HG03457 (cell line): ENCODE data around the gene TULP1.
"Not testable (repeated sequence)": the region's sequence is repeated elsewhere in the genome, so short reads cannot be mapped to it uniquely, and the experiment has no call there.

Experiments used
- ATAC-seq: cut with Tn5 transposase; IDR thresholded peaks from one replicate; pipeline ENCODE4 v1.9.1; 2021; ENCODE audit warnings: moderate number of reproducible peaks; ENCODE audit not compliant: unreplicated experiment

TULP1 gene

DNA sequence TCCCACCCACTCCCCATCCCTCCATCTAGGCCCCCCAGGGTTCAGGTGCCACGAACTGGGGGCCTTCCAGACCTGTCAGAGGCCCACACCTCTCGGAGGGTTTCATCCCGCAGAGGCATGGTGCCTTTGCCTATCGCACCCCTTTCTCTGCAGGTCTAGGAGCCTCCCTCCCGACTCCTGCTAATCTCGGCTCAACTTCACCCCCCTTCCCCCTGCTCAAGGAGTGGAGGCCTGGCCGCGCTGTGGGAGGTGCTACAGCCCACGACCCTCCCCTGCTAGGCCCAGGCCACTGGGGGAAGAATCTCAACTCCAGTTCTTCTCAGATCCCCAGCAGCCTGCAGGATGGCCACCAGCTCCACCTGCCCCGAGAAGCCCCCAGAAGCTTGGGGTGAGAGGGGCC is at the start of gene TULP1:
Gene TULP1 (minus strand): TSS at position 157 of the 400 bp plus-strand sequence. CDS start 38 bp downstream, at position 119.
- no peak for ATAC-seq

- no peak for ATAC-seq
Measured at GRCh38 chr6:35562060-35562459, 49.4 kb upstream of the TULP1 start.

GRCh38 chr6:35561113-35561512 is 48.4 kb upstream of the TULP1 start:
- ATAC-seq: no peak

GRCh38 chr6:35558571-35558970 is 45.9 kb upstream of the TULP1 start:
- ATAC-seq: no peak

DNA sequence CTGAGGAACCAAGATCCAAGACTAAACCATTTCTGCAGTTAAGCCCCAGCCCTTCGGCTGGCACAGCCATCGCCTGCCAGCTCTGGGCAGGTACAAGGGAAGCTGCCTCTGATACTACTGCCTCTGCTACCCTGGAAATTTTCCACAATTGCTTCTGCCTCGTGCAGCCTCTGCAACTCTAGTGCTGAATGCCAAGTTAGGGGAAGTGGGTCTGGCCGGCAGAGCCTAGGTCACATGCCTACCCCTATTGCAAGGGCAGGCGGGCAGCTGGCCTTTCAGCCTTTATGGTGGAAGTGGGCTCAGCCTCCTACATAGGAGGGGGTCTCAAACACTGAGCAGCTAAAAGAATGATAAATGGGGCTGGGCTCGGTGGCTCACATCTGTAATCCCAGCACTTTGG is 44.5 kb upstream of the TULP1 start:
- no peak for ATAC-seq

- ATAC-seq: no peak
Measured at GRCh38 chr6:35554811-35555210, 42.1 kb upstream of the TULP1 start.

DNA sequence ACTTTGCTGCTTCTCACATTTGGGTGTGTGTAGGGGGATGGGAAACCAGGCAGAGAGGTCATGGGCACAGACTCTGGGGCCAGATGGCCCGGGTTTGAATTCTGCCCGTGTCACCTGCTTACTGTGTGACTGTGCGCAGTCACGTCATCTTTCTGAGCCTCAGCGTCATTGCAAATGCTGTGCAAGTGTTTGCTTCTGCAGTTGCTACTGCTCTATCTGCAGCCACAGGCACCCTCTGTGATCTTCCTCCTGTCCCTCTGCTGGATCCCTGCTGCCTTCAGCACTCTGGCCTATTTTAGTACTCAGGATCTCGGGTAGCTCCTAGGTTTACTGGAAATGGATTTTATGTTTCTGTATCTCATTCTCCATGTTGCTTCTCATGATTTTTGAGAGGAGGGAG is 40.6 kb upstream of the TULP1 start:
- no peak for ATAC-seq

DNA sequence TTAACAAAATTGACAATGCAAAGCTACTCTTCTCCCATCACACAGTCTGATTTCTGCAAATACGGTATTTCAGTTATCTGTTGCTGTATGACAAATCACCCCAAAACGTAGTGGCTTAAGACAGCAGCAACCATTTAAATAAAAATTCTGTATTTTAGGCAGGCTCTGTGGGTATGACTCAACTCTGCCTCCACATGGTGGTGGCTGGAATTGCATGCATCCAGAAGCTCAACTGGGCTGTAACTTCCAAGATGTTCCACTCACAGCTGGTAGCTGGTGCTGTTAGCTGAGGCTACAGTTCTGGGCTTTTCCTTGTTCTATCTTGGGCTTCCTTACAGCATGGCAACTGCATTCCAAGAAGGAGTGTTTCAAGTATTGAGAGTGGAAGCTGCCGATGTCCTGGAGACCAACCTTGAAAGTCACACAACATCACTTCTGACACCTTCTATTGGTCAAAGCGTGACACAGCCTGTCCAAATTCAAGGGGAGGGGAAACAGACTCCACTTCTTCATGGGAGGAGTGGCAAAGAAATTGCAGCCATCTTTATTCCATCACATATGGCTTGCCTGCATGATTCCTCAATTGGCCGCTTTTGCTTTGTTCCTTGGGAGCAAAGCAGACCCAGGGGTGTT is 39.7 kb upstream of the TULP1 start:
- ATAC-seq: no peak

- no peak for ATAC-seq
Measured at GRCh38 chr6:35550437-35550836, 37.7 kb upstream of the TULP1 start.

DNA sequence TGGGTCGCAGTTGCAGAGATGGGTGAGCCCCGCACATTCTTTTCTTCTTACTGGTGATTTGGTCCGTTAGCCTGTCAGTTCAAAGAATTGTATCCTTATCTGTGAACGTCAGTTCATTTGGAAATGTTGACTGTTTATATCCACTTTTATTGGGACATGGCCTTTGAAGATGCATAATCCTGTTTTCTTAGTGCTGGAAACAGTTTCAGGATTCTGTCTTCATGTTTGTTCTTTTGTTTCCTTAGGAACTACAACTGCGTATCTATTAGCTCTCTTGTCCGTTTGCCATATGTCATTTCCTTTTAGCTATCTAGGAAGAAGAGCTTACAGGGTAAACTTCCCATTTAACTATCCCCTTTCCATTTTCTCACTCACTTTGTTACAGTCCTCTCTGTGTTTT is 35.0 kb upstream of the TULP1 start:
- ATAC-seq: no peak

DNA sequence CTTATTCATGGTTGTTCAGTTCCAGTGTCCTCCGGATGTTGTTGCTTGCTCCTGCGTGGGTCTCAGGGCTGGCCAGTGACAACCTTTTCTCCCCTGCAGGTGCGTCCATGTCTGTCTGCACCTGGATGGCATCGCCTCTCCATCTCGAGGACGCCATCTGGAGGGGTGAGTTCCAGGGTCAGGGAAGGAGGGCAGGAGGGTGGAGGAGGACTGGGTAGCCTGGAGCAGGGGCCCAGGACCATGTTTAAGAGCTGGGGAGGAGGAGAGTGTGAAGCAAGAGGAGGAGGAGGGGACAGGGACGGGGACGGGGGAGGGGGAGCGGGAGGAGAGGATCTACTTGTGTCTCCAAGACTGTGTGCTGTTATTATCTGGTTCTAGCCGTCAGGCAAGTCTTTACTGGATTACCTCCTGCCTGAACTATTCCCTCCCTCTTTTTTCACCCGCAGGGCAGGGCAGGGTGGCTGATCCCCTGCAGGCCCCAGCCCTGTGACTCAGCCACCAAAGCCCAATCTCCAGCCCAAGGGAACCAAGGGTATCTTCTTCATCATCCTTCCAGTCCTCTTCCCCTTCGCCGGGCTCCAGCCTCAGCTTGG is 32.2 kb upstream of the TULP1 start:
- no peak for ATAC-seq

GRCh38 chr6:35543459-35544193 is 30.9 kb upstream of the TULP1 start:
- no peak for ATAC-seq

- ATAC-seq: no peak
Measured at GRCh38 chr6:35541836-35542235, 29.1 kb upstream of the TULP1 start.

GRCh38 chr6:35539223-35539622 is 26.5 kb upstream of the TULP1 start:
- no peak for ATAC-seq

DNA sequence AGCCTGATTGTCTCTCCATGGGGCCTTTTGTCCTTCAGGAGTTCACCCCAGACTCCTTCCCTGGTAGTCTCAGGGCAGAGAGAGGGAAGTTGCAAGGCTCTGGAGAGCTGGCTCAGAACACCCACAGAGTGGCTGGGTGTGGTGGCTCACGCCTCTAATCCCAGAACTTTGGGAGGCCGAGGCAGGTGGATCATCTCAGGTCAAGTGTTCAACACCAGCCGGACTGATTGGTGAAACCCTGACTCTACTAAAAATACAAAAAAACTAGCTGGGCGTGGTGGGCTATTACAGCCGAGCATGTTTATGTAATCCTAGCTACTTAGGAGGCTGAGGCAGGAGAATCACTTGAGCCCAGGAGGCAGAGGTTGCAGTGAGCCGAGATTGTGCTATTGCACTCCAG is 23.2 kb upstream of the TULP1 start:
- ATAC-seq: not testable (repeated sequence)

DNA sequence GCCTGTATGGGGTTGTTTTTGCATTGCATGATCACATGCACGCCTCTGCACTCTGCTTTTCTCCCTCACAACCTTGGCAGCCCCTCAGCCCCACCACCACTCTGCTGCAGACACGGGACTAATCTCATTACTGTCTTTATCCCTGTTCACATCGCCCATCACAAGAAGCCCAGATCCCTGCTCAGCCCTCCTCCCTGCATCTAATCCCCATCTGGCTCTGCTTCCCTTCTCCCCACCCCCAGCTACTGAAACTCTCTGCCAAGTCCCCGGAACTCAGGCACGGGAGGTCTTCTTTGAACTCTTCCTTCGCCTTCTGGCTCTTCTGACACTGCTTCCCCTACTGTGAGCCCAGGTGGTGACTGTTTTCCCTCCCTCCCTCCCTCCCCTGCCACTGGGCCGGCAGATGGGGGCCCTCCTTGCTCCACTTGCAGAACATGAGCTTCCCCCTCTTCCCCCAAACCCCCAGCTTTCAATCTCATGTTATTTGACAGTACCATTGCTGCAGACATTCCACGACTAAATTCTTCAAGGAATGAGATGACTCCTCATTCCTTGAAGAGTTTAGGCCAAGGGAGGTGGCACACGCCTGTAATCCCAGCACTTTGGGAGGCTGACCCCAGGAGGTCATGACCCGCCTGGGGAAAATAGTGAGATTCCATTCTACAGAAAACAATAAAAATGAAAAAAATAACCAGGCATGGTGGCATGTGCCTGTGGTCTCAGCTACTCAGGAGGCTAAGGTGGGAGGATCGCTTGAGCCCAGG is 21.9 kb upstream of the TULP1 start:
- no peak for ATAC-seq

DNA sequence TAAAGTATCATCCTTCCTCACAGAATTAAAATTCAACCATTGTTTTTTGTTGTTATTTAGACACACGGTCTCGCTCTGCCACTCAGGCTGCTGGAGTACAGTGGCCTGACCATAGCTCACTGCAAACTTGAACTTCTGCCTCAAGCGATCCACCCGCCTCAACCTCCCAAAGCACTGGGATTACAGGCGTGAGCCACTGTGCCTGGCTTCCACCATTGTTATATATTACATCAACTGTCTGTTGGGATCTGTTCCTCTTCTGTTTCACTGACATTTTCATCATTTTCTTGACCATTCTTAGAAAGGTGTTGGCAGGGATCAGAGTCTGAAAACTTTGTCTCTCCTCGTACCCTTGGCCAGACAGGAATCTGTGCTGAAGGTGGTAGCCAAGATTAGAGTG is 21.3 kb upstream of the TULP1 start:
- ATAC-seq: no peak

DNA sequence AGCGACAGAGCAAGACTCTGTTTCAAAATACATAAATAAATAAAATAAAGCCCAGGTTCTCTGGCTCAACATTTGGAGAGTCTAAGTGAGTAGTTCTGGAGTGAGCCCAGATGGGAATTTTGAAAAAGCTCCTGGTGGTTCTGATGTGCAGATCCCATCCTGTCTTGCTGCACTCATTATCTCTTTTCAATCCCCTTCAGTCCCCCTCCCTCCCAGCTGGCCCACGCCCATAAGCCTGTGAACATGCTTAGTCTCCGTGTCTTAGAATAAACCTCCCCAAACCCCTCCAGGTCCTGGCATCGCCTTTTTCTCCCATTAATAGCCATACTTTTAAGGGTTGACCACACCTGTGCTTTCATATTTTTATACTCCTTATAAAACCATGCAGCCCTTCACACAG is 19.4 kb upstream of the TULP1 start:
- ATAC-seq: no peak

- ATAC-seq: no peak
Measured at GRCh38 chr6:35524380-35525020, 11.8 kb upstream of the TULP1 start.

GRCh38 chr6:35522660-35523658 is 10.3 kb upstream of the TULP1 start:
- no peak for ATAC-seq
